Fibroblast of villous mesenchyme (primary cell): ENCODE results near the gene GSK3A. TPM values are rescaled to one million over a fixed set of nuclear protein-coding genes. Genes with fewer than 3 reads are reported as not detected.
A peak's percentile ranks its signal among the peaks of the same experiment; 100 is the strongest.

ENCODE experiments used
- DNase-seq: peaks from one replicate; pipeline ENCODE4 v3.0.0-alpha.2; 2010; ENCODE audit warnings: low read depth
- H3K4me3 ChIP-seq: 2 replicates; pipeline ENCODE4 v1.5.1; 2011; ENCODE audit warnings: low read depth, mild to moderate bottlenecking, low read length
- CTCF ChIP-seq: IDR thresholded peaks from 2 replicates; pipeline ENCODE4 v1.5.1; 2012; ENCODE audit warnings: low read depth, mild to moderate bottlenecking, low read length; ENCODE audit not compliant: insufficient read depth
- total RNA-seq: library from RNA; depleted of rRNA; stranded (reverse); fragments of >200 nt; gene quantifications from 2 replicates; pipeline ENCODE4 v1.2.3, GENCODE V29; 2012

GSK3A gene
- total RNA-seq, 1 donor = 21.2 TPM

GRCh38 chr19:42271861-42272534, 29.6 kb upstream of the GSK3A start:
- TF ChIP-seq CTCF = no peak
- H3K4me3 ChIP-seq = no peak overlapping the region
- no peak for DNase-seq

- no peak for DNase-seq
- TF ChIP-seq CTCF = no peak
- H3K4me3 ChIP-seq = peak overlapping the region; percentile 84
Observed at GRCh38 chr19:42271045-42271419, 28.6 kb upstream of the GSK3A start.

DNA sequence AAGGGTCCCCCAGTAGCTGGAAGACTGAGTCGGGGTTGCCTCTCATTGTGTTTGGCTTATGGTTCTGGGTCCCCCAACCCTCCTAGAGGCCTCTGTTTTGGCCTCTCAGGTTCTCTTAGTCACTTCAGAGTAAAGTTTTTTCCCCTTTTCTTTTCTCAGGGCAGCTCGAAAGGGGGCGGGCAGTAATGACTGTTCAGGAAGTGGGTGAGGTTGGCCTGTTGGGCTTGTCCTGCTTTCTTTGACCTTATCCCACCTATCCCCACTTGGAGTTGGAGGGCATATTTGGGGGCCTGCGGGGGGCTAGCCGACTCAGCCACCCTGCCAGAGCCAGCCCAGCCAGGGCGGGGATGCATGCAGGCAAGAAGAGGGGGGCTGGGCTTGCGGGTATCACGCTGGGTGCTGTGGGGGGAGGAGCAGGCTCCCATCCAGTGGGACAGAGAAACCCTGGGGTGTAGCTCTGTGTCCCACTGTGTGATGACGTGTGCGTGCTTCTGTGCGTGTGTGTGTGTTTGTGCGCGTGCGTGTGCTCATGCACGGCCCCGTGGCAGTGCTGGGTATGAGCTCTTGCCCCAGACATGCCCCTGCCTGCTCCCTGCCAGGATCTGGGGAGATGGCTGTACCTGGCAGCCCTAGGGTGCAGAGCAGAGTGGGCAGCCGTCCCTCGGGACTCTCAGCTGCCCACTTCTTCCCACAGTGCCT, 28.1 kb upstream of the GSK3A start:
- no peak for TF ChIP-seq CTCF
- DNase-seq = peak; percentile 73

GRCh38 chr19:42269478-42270345, 27.3 kb upstream of the GSK3A start:
- no peak for DNase-seq
- peak overlapping the region; percentile 84 for H3K4me3 ChIP-seq
- no peak for TF ChIP-seq CTCF

More for the DNA sequence above, 28.1 kb upstream of the GSK3A start:
- peak overlapping the region; percentile 84 for H3K4me3 ChIP-seq

DNA sequence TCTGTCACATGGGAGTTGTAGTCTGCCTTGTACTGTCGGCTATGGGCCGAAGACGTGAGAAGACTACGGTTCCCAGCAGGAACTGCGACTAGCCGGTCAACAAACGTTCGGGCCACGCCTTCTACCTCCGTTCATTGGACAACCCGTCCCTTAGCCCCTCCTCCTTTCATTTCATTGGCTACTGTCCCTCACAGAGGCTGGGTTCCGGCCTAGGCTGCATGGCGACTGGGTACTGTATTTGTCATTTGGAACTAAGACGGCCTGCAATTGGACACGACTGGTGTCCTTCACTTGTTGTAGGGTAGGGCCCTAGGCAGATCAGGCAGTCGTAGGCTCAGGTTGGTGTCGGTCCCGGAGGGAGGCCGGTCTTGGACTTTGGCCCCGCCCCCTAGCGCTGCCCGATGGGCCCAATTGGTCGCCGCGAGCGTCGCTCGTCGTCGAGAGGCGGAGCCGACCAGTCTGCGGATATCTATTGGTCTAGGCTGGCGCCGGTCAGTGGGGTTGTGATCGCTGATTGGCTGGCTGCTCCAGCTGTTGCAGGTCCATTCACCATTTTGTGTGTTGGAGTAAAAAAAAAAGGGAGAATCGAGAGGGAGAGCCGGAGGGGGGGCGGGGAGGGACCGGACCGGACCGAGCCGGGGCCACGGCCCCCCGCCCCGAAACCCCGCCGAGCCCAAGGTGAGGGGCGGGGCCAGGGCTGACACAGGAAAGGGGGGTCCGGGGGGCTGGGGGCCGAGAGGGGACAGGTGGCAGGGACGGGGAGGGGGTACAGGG, 26.5 kb upstream of the GSK3A start, which contains the start of gene CIC:
Gene CIC (plus strand): TSS at position 549 of the 774 bp plus-strand sequence. CDS start 2,532 bp downstream, outside the sequence.
- TF ChIP-seq CTCF = no peak
- H3K4me3 ChIP-seq = peak within 1 kb of the TSS; percentile 84
- DNase-seq = peak; percentile 100

DNA sequence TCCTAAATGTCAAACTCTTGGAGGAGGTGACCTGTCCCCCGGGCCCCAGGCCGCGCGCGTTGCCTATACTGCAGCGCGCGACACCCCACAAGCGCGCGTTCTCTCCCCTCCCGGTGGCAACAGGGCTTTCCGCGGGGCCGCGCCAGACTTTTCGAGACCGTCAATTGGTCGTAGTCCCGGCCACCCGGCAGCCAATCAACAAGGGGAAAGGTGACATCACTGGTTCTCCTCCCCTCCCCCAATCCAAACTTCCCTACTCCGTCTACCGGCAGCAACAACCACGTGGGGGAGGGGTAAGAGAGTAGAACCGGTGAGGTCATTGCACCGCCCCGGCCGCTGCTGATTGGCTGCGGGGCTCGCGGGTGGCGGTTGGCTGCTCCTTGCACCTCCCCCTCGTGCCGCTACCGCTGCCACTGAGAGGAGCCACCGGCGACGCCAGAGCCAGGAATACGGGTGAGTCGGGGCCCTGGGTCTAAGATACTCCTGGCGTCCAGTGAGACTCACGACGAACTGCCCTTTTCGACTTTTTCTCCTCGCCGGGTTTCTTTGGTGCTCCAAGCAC, 25.8 kb upstream of the GSK3A start:
- peak overlapping the region; percentile 76 for H3K4me3 ChIP-seq
- TF ChIP-seq CTCF = no peak
- DNase-seq = peak; percentile 100
